ENCODE results near the gene IGFL2. TPM values are rescaled to one million over a fixed set of nuclear protein-coding genes. Genes with fewer than 3 reads are reported as not detected.
A peak's percentile ranks its signal among the peaks of the same experiment; 100 is the strongest.
"Not testable (repeated sequence)": the region's sequence is repeated elsewhere in the genome, so short reads cannot be mapped to it uniquely, and the experiment has no call there.

IGFL2 gene
- total RNA-seq, 1 donor from 2014 or later: 9.8 TPM

- no peak overlapping the region for H2AFZ ChIP-seq (ENCODE audit: low read depth, low read length)
- no peaks in the 10 kb centered on the region for H4K20me1 ChIP-seq (ENCODE audit: insufficient read depth, low read length)
- H3K4me2 ChIP-seq (ENCODE audit: low read length): no peak overlapping the region
- TF ChIP-seq CTCF (IDR thresholded peaks at IDR 0.05; ENCODE audit: insufficient read depth, low read depth, low read length) (no peak), EZH2 (IDR thresholded peaks at IDR 0.05; ENCODE audit: insufficient read depth, low read length) (no peak)
- Mint-ChIP-seq H3K27ac (ENCODE audit: unreplicated experiment) (peak overlapping the region; percentile 87), H3K4me1 (ENCODE audit: low read depth, unreplicated experiment) (peaks cover 35% of the 10 kb centered on the region), H3K9me3 (ENCODE audit: unreplicated experiment) (peaks cover 4% of the 10 kb centered on the region), H3K27me3 (ENCODE audit: low read depth, unreplicated experiment) (peaks cover 20% of the 10 kb centered on the region), H3K36me3 (ENCODE audit: low read depth, unreplicated experiment) (no peaks in the 10 kb centered on the region), H3K4me3 (ENCODE audit: unreplicated experiment) (no peak overlapping the region)
- no peak for FAIRE-seq
- H3K79me2 ChIP-seq (ENCODE audit: insufficient read depth, low read length): no peaks in the 10 kb centered on the region
- no peaks in the 10 kb centered on the region for H3K36me3 ChIP-seq (ENCODE audit: insufficient read depth, low read length)
- H3K9ac ChIP-seq (ENCODE audit: low read length): no peak overlapping the region
- H3K4me1 ChIP-seq (ENCODE audit: insufficient read depth, low read length): peaks cover 9% of the 10 kb centered on the region
- H3K9me3 ChIP-seq (ENCODE audit: insufficient read depth, low read depth, low read length): no peaks in the 10 kb centered on the region
- H3K27ac ChIP-seq (ENCODE audit: low read depth, low read length): no peak overlapping the region
- peaks cover 41% of the 10 kb centered on the region for H3K27me3 ChIP-seq (ENCODE audit: insufficient read depth, low read length)
- H3K4me3 ChIP-seq (ENCODE audit: insufficient read depth, low read depth, low read length): no peak overlapping the region
- DNase-seq (ENCODE audit: low read depth): no peak
Observed at GRCh38 chr19:46193678-46194077, 45.6 kb downstream of the IGFL2 start.

DNA sequence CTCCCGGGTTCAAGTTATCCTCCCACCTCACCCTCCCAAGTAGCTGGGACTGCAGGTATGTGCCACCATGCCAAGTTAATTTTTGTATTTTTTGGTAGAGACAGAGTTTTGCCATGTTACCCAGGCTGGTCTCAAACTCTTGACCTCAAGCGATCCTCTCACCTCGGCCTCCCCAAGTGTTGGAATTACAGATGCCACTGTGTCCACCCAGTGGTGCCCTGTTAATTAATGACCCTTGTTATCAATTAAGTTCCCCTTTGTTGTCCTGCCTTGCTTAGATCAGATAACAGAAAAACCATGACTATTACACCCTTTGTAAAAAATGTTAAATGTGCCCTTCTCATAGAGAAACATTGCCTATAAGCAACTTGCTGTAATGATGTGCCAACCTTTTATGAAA, 47.1 kb downstream of the IGFL2 start:
- TF ChIP-seq CTCF (IDR thresholded peaks at IDR 0.05; ENCODE audit: insufficient read depth, low read depth, low read length): no peak
- no peak for TF ChIP-seq EZH2 (IDR thresholded peaks at IDR 0.05; ENCODE audit: insufficient read depth, low read length)
- H3K79me2 ChIP-seq (ENCODE audit: insufficient read depth, low read length): no peaks in the 10 kb centered on the region
- H2AFZ ChIP-seq (ENCODE audit: low read depth, low read length): no peak overlapping the region
- no peak overlapping the region for H3K9ac ChIP-seq (ENCODE audit: low read length)
- H3K4me3 ChIP-seq (ENCODE audit: insufficient read depth, low read depth, low read length): no peak overlapping the region
- peak; percentile 34 for FAIRE-seq
- Mint-ChIP-seq H3K9me3 (ENCODE audit: unreplicated experiment) (peaks cover 4% of the 10 kb centered on the region), H3K36me3 (ENCODE audit: low read depth, unreplicated experiment) (no peaks in the 10 kb centered on the region), H3K27ac (ENCODE audit: unreplicated experiment) (no peak overlapping the region), H3K4me3 (ENCODE audit: unreplicated experiment) (no peak overlapping the region), H3K27me3 (ENCODE audit: low read depth, unreplicated experiment) (peaks cover 19% of the 10 kb centered on the region), H3K4me1 (ENCODE audit: low read depth, unreplicated experiment) (peaks cover 38% of the 10 kb centered on the region)
- no peaks in the 10 kb centered on the region for H4K20me1 ChIP-seq (ENCODE audit: insufficient read depth, low read length)
- no peaks in the 10 kb centered on the region for H3K36me3 ChIP-seq (ENCODE audit: insufficient read depth, low read length)
- DNase-seq (ENCODE audit: low read depth): no peak
- no peak overlapping the region for H3K27ac ChIP-seq (ENCODE audit: low read depth, low read length)
- no peaks in the 10 kb centered on the region for H3K9me3 ChIP-seq (ENCODE audit: insufficient read depth, low read depth, low read length)
- peaks cover 9% of the 10 kb centered on the region for H3K4me1 ChIP-seq (ENCODE audit: insufficient read depth, low read length)
- H3K4me2 ChIP-seq (ENCODE audit: low read length): no peak overlapping the region
- peaks cover 44% of the 10 kb centered on the region for H3K27me3 ChIP-seq (ENCODE audit: insufficient read depth, low read length)

- H3K9me3 ChIP-seq (ENCODE audit: insufficient read depth, low read depth, low read length); H2AFZ ChIP-seq (ENCODE audit: low read depth, low read length); FAIRE-seq; H3K27ac ChIP-seq (ENCODE audit: low read depth, low read length); DNase-seq (ENCODE audit: low read depth); H3K79me2 ChIP-seq (ENCODE audit: insufficient read depth, low read length); H4K20me1 ChIP-seq (ENCODE audit: insufficient read depth, low read length); H3K36me3 ChIP-seq (ENCODE audit: insufficient read depth, low read length); H3K4me3 Mint-ChIP-seq (ENCODE audit: unreplicated experiment); H3K27ac Mint-ChIP-seq (ENCODE audit: unreplicated experiment); H3K9ac ChIP-seq (ENCODE audit: low read length); H3K4me3 ChIP-seq (ENCODE audit: insufficient read depth, low read depth, low read length); H3K9me3 Mint-ChIP-seq (ENCODE audit: unreplicated experiment); H3K4me2 ChIP-seq (ENCODE audit: low read length); H3K36me3 Mint-ChIP-seq (ENCODE audit: low read depth, unreplicated experiment); H3K4me1 ChIP-seq (ENCODE audit: insufficient read depth, low read length): not testable (repeated sequence)
- peaks cover 36% of the 10 kb centered on the region for H3K27me3 ChIP-seq (ENCODE audit: insufficient read depth, low read length)
- peaks cover 33% of the 10 kb centered on the region for H3K4me1 Mint-ChIP-seq (ENCODE audit: low read depth, unreplicated experiment)
- H3K27me3 Mint-ChIP-seq (ENCODE audit: low read depth, unreplicated experiment): peaks cover 16% of the 10 kb centered on the region
Observed at GRCh38 chr19:46195919-46196318, 47.9 kb downstream of the IGFL2 start.

All from astrocyte (in vitro differentiated cells and primary cell).